ENCODE data around the gene ATP13A4. TPM values are rescaled to one million over a fixed set of nuclear protein-coding genes. Genes with fewer than 3 reads are reported as not detected.

Gene ATP13A4
- total and polyA plus RNA-seq, 2 of the 4 experiments (the other 2 are of a cell fraction), result under 0.01 TPM; not detected in 1

DNA sequence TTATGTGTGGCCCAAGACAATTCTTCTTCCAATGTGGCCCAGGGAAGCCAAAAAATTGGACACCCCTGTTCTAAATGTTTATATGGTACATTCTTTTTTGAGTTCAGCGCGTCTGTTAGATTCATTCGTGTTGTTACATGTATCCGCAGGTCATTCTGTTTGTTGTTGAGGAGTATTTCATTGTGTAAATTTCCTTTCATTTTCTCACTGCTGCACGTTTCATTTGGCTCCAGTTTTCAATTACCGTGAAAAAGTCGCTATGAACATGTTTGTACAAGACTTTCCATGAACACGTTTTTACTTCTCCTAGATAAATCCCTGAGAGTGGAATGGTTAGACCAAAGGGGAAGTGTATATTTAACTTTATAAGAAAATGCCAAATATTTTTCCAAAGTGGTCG lies 30.8 kb upstream of the ATP13A4 start:
- Histone ChIP-seq H3K36me3 (ENCODE audit: control insufficient read depth, insufficient read depth, low read length) (no peaks in the 10 kb centered on the region), H4K91ac (ENCODE audit: insufficient read depth, low read depth, low read length) (no peak overlapping the region), H3K18ac (ENCODE audit: low read depth, low read length) (no peak overlapping the region), H3K9ac (ENCODE audit: low read depth, low read length) (no peak overlapping the region), H2BK15ac (ENCODE audit: low read depth, low read length) (no peak overlapping the region), H2BK5ac (ENCODE audit: low read depth, low read length, poor library complexity, severe bottlenecking) (no peak overlapping the region), H2AK5ac (ENCODE audit: low read depth, low read length) (no peak overlapping the region), H3K4me2 (ENCODE audit: low read depth, low read length) (no peak overlapping the region), H3K27me3 (ENCODE audit: control insufficient read depth, insufficient read depth, low read length) (no peaks in the 10 kb centered on the region), H3K27ac (ENCODE audit: insufficient read depth, low read length) (no peak overlapping the region), H3K9me1 (ENCODE audit: insufficient read depth, low read length) (no peaks in the 10 kb centered on the region), H2BK120ac (ENCODE audit: low read depth, low read length) (no peak overlapping the region), H4K20me1 (ENCODE audit: insufficient read depth, low read length) (no peaks in the 10 kb centered on the region), H3K4ac (ENCODE audit: low read depth, low read length) (no peak overlapping the region), H3K14ac (replicated peaks; ENCODE audit: low read depth, low read length) (no peak overlapping the region), H4K5ac (ENCODE audit: low read depth, low read length) (no peak overlapping the region), H3K56ac (ENCODE audit: extremely low read depth, insufficient read depth, low read length) (no peak overlapping the region), H3K79me1 (ENCODE audit: low read depth in 1 of 2, low read length in 2 of 2) (no peaks in the 10 kb centered on the region), H3K23ac (ENCODE audit: low read depth, low read length) (no peak overlapping the region), H2AK9ac (replicated peaks; ENCODE audit: low read depth, low read length, poor library complexity) (no peak overlapping the region), H3K4me3 (ENCODE audit: insufficient read depth, low read depth, low read length) (no peak overlapping the region), H3K4me1 (ENCODE audit: control insufficient read depth, insufficient read depth, low read length) (no peaks in the 10 kb centered on the region), H3K9me3 (ENCODE audit: control insufficient read depth, insufficient read depth, low read length) (no peaks in the 10 kb centered on the region), H2BK20ac (ENCODE audit: low read depth, low read length) (no peak overlapping the region), H2AFZ (replicated peaks; ENCODE audit: low read length, poor library complexity) (no peak overlapping the region), H4K8ac (ENCODE audit: low read depth in 2 of 2, low read length in 2 of 2) (no peak overlapping the region)
- dilution Hi-C loops (cut with HindIII; ENCODE audit: low sequenced_read_pairs, unreplicated experiment), result no loop called here
- no TSS peak for BruUV-seq (replicated peaks)
- POLR2A ChIA-PET (ENCODE audit: unreplicated experiment), result no interaction called here
- ATAC-seq (ENCODE audit: low read depth) (no peak), DNase-seq (no peak)
- WGBS, 2 experiments (ENCODE audit: extremely low coverage in 2 of 2, insufficient read length in 1 of 2), result no CpG with 5 or more reads among the region's 9 CpGs
- in situ Hi-C loops (cut with MboI; ENCODE audit: low sequenced_read_pairs), result no loop called here
- CTCF ChIA-PET, result interaction anchor here (0.6 to 1.9 kb wide), 2 partner anchors 13 to 79 kb away, joined by 3 to 7 read pairs; no protein-coding TSS in a partner anchor
- intact Hi-C loops (cut with micrococcal nuclease), result no loop called here
- no peak for TF ChIP-seq RFX5 (IDR thresholded peaks at IDR 0.05; ENCODE audit: low read depth, low read length)
- TF ChIP-seq CHD1 (IDR thresholded peaks at IDR 0.05; ENCODE audit: low read depth, low read length), result no peak
- no peak for TF ChIP-seq NFE2L2 (IDR thresholded peaks at IDR 0.05; ENCODE audit: low read depth, low read length)
- no peak for TF ChIP-seq MAZ (IDR thresholded peaks at IDR 0.05; ENCODE audit: borderline replicate concordance, low read depth, low read length)
- no peak for TF ChIP-seq SMC3 (IDR thresholded peaks at IDR 0.05; ENCODE audit: low read depth, low read length)
- TF ChIP-seq RAD21 (IDR thresholded peaks at IDR 0.05; ENCODE audit: low read length), result no peak
- TF ChIP-seq CEBPB (IDR thresholded peaks at IDR 0.05; ENCODE audit: low read depth, low read length), result no peak
- no peak for TF ChIP-seq CTCF (conservative IDR thresholded peaks at IDR 0.05; ENCODE audit: low read depth, low read length)
- no peak for TF ChIP-seq MXI1 (IDR thresholded peaks at IDR 0.05; ENCODE audit: borderline replicate concordance, low read depth, low read length)
- no peak for TF ChIP-seq ELK1 (IDR thresholded peaks at IDR 0.05; ENCODE audit: borderline replicate concordance, low read depth, low read length)
- no peak for TF ChIP-seq POLR2A (IDR thresholded peaks at IDR 0.05; ENCODE audit: low read depth, low read length)
- no peak for TF ChIP-seq RCOR1 (IDR thresholded peaks at IDR 0.05; ENCODE audit: insufficient replicate concordance, low read length)
- TF ChIP-seq, protein P1, sequence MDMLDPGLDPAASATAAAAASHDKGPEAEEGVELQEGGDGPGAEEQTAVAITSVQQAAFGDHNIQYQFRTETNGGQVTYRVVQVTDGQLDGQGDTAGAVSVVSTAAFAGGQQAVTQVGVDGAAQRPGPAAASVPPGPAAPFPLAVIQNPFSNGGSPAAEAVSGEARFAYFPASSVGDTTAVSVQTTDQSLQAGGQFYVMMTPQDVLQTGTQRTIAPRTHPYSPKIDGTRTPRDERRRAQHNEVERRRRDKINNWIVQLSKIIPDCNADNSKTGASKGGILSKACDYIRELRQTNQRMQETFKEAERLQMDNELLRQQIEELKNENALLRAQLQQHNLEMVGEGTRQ (IDR thresholded peaks at IDR 0.05; ENCODE audit: low read depth, low read length), result no peak
- TF ChIP-seq FOS (IDR thresholded peaks at IDR 0.05; ENCODE audit: low read depth, low read length), result no peak
- TF ChIP-seq MAFK (IDR thresholded peaks at IDR 0.05; ENCODE audit: low read depth, low read length), result no peak
- TF ChIP-seq BHLHE40 (IDR thresholded peaks at IDR 0.05; ENCODE audit: low read depth, low read length), result no peak

Data from IMR-90 (cell line).